Endometrial microvascular endothelial cells (primary cell): Measurements from ENCODE around the gene COPZ1. TPM values are rescaled to one million over a fixed set of nuclear protein-coding genes. Genes with fewer than 3 reads are reported as not detected.

Source experiments
- in situ Hi-C: cut with HindIII; loops from 2 replicates; pipeline ENCODE4 v1.10.0; 2017; ENCODE audit warnings: low sequenced_read_pairs, low pct_unique_long_range_greater_than_20kb; ENCODE audit errors: inconsistent ontology term
- total RNA-seq: library from RNA; depleted of rRNA; stranded (reverse); fragments of >200 nt; gene quantifications from one replicate; pipeline ENCODE4 v1.2.3, GENCODE V29; 2015; ENCODE audit errors: inconsistent ontology term

The COPZ1 gene
- total RNA-seq, 1 donor from 2014 or later = 178 TPM

DNA sequence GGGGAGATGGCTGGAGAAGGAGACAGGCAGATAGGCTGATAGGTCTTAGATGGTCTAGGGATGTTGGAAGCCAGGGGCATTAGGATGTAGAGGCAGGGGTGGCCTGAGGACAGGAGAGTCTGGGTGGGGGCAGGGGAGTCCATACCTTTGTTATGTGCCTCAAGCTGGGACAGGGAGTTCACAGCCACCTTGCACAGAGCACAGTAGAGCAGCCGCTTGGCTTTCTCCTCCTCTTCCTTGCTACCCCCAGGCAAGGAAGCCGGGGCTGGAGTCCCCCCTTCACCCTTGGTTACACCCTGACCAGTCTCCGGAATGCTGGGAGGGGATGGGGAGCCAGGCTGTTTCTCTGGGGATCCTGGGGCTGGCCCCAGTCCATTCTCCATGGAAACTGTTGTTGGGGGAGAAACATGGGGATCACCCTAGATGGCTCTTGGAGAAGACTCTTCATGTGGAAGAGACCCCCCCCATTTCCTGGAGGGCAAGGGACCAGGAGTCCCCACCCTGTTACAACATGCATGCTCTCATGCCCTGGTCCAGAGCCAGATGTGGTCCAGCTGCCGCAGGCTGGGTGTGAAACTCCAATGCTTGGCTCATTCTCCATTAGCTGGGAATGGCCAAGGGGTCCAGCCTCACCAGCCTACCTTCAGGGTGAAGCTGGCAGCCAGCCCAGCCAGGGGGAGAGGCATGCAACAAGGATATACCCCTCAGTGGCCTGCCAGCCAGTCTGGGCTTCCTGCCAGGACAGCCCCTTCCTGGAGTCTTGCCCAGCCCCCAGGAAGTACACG lies 46.6 kb downstream of the COPZ1 start:
- in situ Hi-C loops = no loop called here

DNA sequence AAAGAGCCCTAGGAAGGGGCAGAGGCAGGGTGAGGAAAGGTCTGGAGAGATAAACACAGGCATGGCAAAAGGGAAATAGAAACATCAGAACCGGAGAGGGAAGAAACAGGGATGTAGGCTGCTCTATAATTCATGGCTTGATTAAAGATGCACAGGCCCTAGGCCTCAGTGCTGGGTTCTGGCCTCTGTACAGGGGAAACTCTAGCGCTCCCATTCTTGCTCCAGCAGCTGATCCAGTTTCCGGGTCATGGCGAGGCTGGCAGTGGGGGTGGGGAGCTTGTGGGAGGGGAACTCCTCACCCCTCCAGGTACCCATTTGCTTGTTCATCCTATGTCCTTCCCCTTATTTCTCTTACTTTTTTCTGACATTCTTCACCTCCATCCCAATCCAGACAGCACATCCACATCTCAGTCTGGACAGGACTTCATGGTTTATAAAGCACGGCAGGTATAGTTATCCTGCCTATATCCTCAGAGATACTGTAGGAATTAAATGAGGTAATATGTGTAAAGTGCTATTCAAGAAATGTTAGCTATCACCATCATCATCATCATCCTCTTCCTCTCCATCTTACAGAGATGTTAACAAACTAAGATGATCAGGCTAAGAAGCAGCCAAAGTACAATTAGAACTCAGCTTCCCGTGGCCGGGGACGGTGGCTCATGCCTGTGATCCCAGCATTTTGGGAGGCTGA lies 47.3 kb downstream of the COPZ1 start:
- in situ Hi-C loops = no loop called here

DNA sequence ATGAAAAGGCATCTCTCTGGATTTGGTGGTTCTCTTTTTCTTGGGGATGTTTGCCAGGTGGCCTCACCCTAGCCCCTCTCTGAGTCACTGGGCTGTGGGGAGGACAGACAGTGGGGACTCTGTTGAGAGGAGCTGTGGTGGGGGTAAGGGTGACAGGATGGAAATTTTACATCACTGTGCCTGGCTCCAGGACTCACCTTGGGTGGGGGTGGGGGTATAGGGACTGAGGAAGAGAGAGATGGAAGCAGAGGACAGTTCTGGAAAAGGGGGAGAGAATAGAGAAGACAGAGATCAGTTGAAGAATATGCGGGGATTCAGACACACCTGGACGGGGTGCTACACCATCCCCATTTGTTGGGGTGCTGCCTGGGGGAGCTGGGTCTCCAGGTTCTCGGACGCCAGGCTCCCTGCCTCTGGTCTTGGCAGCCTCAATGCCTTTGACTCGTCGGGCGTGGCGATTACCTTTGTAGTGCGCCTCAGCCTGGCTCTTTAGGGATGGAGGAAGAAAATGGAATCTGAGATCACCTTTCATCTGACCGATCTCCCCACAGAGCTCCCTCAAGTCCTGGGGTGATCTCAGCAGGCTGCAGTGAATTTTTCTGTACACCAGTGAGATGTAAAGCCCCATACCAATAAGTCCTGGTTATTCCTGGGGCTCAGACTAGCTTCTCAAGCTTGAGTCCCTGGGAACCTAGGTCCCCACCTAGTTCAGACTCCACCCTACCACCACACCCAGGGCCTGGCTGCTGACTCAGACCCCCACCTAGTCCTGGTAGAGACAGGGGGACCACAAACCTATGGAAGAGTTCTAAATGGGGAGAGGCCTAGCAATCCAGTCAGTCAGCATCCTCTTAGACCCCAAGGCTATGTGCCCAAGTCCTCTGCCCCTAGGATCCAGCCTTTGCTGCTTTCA lies 49.0 kb downstream of the COPZ1 start:
- in situ Hi-C loops = no loop called here

DNA sequence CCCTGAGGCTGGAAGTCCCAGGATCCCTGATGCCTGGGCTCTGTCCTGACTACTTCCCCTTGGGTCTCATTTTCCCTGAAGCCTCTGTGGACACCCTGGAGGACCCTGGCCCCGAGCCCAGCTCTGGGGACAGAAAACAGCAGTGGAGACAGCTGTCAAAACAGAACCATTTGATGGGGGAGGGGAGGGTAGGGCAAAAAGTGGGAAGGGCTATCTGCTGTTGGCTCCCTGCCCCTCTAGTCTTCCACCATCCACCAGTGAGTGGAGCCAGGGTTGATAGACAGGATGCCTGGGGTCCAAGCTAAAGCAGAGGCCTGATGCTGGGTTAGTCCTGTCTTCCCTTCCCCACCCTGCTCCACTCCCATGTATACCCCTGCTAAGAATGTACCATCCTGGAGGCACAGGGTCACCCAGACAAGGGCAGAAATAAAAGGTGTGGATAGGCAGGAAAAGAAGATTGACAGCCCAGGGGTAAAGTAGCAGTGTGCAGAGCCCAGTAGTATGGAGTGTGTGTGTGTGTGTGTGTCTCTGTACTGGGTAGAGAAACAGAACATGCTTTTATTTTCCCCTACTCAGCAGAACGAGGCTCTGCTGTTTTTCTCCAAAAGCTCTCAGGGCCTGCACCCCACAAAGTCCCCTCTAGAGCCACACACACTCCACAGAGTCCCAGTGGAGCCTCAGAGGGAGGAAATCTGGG lies 49.8 kb downstream of the COPZ1 start:
- in situ Hi-C loops = no loop called here

DNA sequence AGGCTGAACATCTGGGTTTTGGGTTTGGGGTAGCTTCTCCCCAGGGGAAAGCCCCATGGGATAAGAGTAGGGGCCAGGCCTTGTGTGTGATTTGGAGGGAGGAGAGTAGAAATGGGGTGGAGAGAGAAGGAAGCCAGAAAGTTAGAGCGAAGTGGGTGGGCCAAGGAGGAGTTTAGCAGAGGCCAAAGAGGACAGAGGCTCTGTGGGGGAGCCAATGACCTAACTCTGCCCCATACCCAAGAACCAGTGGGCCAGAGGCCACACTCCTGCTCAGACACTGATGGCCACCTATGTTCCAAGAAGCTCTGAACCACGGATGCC lies 50.3 kb downstream of the COPZ1 start:
- in situ Hi-C loops = no loop called here

DNA sequence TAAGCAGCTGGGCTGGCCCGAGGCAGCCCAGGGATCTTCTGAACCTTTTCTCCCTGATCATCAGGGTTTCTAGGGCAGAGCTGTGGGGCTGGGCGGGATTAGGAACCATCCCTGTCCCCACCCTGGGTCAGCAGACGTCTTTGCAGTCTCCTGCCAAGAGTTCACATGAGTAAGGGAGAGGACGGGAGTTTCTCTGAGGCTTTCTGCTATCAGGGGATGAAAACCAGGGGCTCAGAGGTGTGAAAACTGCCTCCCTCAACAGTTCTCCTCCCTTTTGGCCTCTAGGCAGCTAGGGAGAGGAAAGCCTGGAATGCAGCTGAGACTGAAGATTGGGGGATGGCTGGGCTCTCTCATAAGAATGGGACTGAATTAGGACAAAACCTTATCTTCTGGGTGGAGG lies 51.7 kb downstream of the COPZ1 start:
- in situ Hi-C loops = no loop called here

DNA sequence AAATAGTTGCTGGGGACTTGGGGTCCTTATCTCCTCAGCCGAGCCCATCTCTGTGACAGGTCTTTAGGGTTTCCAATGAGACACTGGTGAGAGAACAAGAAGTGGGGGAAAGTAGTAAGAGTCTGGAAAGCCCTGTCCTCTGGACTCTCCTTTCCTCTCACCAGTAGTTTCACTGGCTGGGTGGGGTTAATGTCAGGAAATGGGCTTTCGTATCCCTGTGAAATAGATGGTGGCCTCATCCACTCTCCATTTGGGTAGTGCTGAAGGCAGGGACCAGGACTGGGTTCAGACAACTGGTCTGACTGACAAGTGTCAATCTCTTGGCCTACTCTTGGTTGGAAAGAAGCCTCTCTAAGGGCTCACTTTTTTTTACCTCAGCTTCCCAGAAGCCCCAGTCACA lies 52.1 kb downstream of the COPZ1 start:
- in situ Hi-C loops = no loop called here

DNA sequence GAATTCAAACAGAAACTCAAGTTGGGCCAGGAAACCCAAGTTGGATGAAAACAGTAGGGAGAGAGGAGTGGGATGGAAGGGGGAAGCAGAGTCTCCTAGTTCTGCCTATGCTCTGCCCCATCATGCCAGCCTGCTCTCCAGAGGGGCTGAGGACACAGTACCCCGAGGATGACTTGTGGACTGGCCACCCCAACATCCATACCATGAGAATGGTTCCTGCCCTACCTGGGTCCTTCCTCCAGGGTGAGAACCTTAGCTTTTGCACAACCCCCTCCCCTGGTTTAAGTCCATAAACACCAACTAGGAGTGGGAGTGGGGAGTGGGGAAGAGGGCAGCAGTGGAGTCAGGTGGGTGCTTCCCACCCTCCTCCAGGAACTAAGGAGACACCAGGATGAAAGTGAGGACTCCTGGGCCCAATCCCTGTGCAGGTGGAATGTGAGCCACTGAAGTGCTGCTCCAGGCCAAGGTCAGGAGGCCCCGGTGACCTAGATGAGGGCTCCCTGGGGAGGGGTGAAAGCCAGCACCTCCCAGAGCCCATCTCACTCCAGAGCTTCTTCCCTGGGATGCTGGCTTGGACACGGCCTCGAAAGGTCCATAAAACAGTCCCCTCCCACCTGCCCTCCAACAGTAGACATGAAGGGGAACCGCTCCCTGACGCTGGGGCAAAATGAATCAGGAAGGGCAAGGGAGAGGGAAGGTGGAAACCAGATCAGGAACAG lies 53.0 kb downstream of the COPZ1 start:
- in situ Hi-C loops = no loop called here

DNA sequence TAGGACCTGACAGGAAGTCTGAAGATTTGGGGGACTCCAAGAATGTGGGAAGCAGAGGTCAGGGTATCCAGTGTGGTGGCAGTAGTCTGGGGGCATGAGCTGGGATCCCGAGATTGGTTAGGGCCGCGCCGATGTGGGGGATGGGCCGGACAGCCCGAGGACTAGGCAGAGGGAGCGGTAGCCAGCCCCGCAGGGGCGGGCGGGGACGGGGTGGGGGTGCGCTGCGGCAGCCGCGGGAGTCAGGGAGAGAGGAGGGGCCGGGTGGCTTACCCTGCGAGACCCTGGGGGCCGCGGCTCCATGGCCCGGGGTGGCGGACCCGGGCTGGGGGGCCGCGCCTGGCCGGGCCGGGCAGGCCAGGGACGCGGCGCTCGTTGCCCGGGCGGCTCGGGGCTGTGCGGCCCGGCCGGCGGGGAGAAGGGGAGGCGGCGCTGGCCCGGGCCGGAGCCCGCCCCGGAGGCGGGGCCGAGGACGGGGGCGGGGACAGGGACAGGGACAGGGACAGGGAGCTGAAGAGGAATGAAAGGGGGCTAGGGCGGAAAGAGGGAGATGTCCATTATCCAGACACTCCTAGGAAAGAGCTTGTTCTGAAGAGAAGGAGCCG lies 54.0 kb downstream of the COPZ1 start:
- in situ Hi-C loops = no loop called here

DNA sequence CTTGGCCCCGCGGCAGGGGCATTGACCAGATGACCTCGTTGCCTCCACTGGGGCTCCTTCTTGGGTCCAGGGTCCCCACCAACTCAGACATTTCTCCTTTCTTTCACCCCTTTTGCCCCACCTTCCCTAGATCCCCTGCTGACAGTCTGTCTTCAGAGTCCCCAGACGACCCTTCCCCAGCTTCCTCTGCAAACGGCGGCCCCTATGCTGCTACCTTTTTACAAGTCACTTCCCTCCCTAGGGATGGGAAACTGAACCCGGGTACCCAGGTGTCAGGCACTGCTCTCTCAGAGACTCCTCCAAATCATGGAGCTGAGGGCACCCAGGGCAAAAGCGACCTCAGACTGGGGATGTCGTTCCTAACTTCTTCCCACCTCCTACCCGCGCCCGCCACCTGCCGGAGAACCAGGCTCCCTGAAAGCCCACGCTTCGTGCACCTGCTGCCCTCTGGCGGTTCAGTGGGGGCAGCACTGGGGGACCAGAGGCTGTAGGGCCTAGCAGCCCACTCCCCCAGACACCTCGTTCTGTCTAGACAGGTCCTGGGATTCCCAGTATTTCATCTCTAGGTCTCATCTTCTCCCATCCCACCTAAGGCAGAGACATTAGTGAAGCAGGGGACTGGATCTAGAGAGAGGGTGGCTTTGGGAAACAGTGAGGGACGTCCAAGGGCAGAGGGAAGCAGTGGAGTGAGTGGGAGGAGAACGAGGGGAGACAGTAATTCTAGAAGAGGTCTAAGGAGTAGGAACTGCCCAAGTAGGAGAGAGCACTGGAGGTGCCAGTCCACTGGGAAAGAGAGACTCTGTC lies 54.7 kb downstream of the COPZ1 start:
- in situ Hi-C loops = no loop called here

DNA sequence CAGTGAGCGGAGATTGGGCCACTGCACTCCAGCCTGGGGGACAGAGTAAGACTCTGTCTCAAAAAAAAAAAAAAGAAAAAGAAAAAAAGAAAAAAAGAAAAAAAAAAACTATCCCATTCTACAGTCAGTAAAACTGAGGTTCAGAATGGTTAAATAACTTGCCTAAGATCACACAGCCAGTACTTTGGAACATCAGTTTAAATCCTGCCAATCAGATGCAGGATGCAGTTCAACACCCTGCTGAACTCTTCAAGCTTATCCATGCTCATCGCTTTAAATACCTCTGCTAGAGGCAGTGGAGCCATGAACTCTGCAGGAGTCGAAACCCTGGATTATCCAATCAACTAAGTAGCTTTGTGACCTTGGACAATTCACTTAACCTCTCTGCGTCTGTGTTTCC lies 56.2 kb downstream of the COPZ1 start:
- in situ Hi-C loops = no loop called here

DNA sequence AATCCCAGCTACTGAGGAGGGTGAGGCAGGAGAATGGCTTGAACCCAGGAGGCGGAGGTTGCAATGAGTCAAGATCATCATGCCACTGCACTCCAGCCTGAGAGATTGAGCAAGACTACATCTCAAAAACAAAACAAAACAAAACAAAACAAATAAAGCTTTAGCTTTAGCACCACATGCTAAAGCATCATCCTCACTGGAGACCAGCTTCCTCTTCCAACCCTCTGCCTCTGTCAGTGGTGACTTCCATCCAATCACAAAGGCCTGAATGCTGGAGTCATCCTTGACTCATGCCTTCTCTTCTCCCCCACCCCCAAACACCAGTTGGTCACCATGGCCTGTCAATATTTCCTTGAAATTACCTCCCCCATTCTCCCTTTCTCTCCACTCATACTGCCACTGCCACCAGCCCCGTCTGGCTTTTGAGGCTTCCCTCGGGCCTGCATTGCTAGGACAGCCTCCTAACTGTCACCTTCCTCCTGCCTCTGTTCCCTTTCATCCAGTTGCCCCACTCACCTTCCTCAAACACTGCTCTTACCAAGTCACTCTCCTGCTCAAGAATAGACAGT lies 58.2 kb downstream of the COPZ1 start:
- in situ Hi-C loops = no loop called here

DNA sequence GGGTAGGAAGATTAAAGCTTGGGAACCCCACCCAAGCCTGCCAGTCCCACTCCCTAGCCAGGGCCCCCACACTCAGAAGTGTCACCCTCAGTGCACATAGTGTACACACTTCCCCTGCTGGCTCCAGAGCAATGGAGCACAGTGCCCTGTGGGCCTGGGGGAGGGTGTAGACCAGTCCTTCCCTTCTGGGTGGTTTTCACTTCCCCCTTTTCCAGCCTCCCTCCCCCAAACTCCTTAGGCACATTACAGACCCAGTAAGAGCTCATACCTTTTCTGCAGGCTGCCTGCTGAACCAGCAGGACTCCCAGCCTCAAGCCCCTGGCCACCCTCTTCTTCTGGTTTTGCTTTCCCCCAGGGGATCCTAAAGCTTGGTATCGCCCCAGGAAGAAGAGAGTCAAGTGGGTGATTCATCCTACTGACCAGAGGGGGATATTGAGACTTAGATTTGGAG lies 59.7 kb downstream of the COPZ1 start, which contains the start of gene ZNF385A:
Gene ZNF385A, minus strand, starts transcription at position 143 of the 451 bp plus-strand sequence. CDS start 219 bp downstream, outside the sequence.
- in situ Hi-C loops = no loop called here

DNA sequence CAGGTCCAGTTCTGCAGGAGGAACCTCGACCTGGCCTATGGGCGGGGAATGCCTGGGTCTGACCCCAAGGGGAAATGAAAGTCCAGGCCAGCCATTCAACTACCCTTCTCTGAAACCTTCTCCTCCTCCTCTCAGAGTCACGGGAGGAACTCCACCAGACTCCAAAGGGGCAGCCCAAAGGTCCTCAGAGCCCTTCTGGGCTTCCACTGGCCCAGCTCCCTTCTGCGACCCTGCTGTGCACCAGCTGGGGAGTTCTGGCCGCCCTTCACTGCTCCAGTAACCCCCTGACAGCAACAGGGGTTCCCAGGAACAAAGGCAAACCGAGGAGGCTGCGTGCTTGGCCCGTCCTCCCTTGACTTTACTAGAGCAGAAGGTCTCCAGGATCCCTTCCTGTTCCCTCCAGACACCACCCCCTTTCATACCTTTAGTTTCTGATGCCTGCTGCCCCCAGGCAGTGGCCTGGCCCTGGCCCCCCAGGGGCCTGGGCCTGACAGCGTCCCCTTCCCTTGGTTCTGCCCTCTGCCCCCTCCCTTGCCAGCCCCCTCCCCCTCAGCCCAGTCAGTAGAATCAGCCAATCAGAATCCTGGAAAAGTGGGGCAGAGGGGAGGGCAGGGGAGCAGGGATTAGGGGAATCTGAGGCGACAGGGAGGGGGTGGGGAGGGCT lies 60.5 kb downstream of the COPZ1 start:
- in situ Hi-C loops = no loop called here

DNA sequence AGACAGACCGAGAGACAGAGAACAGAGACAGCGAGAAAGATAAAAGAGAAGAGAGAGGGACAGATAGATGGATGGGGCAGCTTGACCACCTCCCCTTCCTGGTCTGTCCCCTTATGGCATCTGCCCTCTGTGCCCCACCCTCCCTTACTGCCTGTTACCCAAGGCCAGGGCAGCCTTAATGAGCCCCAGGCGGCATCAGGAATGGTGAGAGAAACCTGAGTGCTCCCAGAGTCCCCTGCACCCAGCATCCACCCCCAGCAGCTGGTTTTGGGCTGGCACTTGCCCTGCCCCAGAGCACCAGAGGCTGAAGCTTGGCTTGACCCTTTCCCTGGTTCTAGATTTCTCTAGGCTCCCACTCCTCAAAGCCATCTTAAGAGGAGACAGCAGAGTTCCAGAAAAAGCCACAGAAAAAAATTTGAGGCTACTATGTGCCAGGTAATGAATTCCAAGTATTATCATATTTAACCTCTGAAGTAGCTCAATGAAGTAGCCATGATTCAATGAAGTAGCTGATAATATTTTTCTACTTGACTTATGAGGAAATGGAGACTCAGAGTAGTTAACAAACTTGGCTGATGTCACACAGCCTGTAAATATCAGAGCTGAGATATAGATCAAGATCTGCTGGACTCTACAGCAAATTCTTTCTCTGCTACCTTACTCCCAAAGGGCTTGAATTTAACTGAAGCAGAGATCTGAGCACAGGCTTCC lies 61.6 kb downstream of the COPZ1 start:
- in situ Hi-C loops = no loop called here

DNA sequence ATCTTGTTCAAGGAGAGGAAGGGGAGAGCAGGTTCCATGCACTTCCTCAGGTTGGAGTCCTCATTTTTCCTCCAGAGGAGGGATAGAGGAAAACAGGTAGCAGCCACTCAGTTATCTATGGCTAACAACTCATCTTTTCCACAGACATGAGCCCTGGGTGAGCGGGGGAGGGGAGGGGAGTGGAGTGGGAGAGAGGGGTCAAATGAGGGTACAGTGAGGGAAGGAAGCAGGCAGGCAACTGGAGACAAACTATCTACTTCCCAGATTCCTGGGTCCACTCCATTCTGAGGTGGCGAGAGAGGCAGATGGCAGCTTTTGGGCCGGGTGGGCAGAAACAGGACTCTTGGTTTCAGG lies 62.2 kb downstream of the COPZ1 start:
- in situ Hi-C loops = no loop called here
